ENCODE measurements around the gene TNFAIP3. TPM values are rescaled to one million over a fixed set of nuclear protein-coding genes. Genes with fewer than 3 reads are reported as not detected.

The TNFAIP3 gene
- total RNA-seq: 44.6 TPM
- long read RNA-seq, full-length matches to known transcripts: 4 of 34 reads
- long read RNA-seq, partial matches to known transcripts: 16 of 34 reads
- long read RNA-seq, other reads (novel, unspliced or antisense): 14 of 34 reads

- DNase-seq (peak; percentile 96), ATAC-seq (peak; percentile 92 to 97)
- no peaks in the 10 kb centered on the region for H3K27me3 ChIP-seq (ENCODE audit: low read depth)
- TF ChIP-seq, protein P1, sequence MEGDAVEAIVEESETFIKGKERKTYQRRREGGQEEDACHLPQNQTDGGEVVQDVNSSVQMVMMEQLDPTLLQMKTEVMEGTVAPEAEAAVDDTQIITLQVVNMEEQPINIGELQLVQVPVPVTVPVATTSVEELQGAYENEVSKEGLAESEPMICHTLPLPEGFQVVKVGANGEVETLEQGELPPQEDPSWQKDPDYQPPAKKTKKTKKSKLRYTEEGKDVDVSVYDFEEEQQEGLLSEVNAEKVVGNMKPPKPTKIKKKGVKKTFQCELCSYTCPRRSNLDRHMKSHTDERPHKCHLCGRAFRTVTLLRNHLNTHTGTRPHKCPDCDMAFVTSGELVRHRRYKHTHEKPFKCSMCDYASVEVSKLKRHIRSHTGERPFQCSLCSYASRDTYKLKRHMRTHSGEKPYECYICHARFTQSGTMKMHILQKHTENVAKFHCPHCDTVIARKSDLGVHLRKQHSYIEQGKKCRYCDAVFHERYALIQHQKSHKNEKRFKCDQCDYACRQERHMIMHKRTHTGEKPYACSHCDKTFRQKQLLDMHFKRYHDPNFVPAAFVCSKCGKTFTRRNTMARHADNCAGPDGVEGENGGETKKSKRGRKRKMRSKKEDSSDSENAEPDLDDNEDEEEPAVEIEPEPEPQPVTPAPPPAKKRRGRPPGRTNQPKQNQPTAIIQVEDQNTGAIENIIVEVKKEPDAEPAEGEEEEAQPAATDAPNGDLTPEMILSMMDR (IDR thresholded peaks at IDR 0.05): peak; percentile 68
- peak within 1 kb of the TSS; percentile 92 for H3K4me3 ChIP-seq
- peaks cover 47% of the 10 kb centered on the region for H3K4me1 ChIP-seq
- intact Hi-C loops (cut with DNase I): loop anchor here (10.0 kb wide), 1 partner anchor 152 kb away; no protein-coding TSS in a partner anchor
- H3K27ac ChIP-seq: peak within 1 kb of the TSS; percentile 97
- H3K36me3 ChIP-seq: peaks cover 8% of the 10 kb centered on the region
- H3K9me3 ChIP-seq: no peaks in the 10 kb centered on the region
Observed at GRCh38 chr6:137866914-137867684, at the start of gene TNFAIP3. Gene TNFAIP3, plus strand, starts transcription at chr6:137867259. Its CDS starts 3,969 bp downstream, at chr6:137871228.

GRCh38 chr6:137818440-137818839, 48.6 kb upstream of the TNFAIP3 start:
- H3K36me3 ChIP-seq: no peaks in the 10 kb centered on the region
- intact Hi-C loops (cut with DNase I): no loop called here

DNA sequence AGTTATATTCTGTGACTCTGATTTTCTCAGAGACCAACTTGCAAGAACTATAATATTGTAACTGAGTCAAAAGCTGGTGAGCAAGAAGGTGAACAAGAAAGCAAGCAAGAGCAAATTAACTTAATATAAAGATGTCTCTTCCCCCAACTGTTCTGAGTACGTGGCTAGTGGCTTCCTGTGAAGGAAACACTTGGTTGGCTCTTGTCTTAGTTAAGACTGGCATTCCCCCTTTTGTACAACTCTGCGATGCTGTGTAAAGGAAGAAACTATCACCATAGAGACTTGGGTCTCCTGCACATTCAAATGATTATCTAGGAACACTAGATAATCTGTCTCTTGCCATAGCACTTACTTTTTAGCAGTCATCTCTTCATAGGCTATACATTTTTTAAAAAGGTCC, 47.3 kb upstream of the TNFAIP3 start:
- Histone ChIP-seq H3K9me3 (no peaks in the 10 kb centered on the region), H3K4me1 (peaks cover 12% of the 10 kb centered on the region), H3K27ac (no peak overlapping the region), H3K27me3 (ENCODE audit: low read depth) (no peaks in the 10 kb centered on the region), H3K4me3 (no peak overlapping the region), H3K36me3 (no peaks in the 10 kb centered on the region)
- TF ChIP-seq, protein P1 (IDR thresholded peaks at IDR 0.05): no peak
- intact Hi-C loops (cut with DNase I): no loop called here
- ATAC-seq: no peak
- DNase-seq: no peak

More at GRCh38 chr6:137818440-137818839, 48.6 kb upstream of the TNFAIP3 start:
- ATAC-seq (no peak), DNase-seq (no peak)
- Histone ChIP-seq H3K27ac (no peak overlapping the region), H3K4me3 (no peak overlapping the region), H3K4me1 (peaks cover 4% of the 10 kb centered on the region), H3K9me3 (no peaks in the 10 kb centered on the region), H3K27me3 (ENCODE audit: low read depth) (no peaks in the 10 kb centered on the region)
- TF ChIP-seq, protein P1 (IDR thresholded peaks at IDR 0.05): no peak

DNA sequence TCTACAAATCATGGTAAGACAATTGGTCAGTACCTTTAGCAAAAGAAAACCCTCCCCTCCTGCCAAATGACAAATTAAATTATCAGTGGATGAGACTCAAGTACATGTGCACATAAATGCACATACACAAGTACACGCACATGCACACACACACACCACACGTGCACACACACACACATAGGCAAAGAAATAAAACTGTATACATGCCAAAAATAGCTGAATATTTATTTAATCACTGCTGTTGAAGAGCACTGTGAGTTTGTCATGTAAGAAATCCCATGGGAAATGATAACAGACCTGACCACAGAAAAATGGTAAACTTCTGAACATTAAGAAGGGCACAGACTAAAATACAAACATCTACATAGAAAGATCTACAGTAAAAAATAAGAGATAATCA, 46.6 kb upstream of the TNFAIP3 start:
- peaks cover 13% of the 10 kb centered on the region for H3K4me1 ChIP-seq
- H3K27me3 ChIP-seq (ENCODE audit: low read depth): no peaks in the 10 kb centered on the region
- H3K4me3 ChIP-seq: no peak overlapping the region
- H3K27ac ChIP-seq: no peak overlapping the region
- TF ChIP-seq, protein P1 (IDR thresholded peaks at IDR 0.05): no peak
- H3K9me3 ChIP-seq: no peaks in the 10 kb centered on the region
- ATAC-seq (no peak), DNase-seq (no peak)
- intact Hi-C loops (cut with DNase I): no loop called here
- no peaks in the 10 kb centered on the region for H3K36me3 ChIP-seq

- Histone ChIP-seq H3K4me1 (peaks cover 13% of the 10 kb centered on the region), H3K9me3 (no peaks in the 10 kb centered on the region), H3K4me3 (no peak overlapping the region), H3K27ac (no peak overlapping the region), H3K36me3 (no peaks in the 10 kb centered on the region), H3K27me3 (ENCODE audit: low read depth) (no peaks in the 10 kb centered on the region)
- ATAC-seq (no peak), DNase-seq (no peak)
- TF ChIP-seq, protein P1 (IDR thresholded peaks at IDR 0.05): no peak
- intact Hi-C loops (cut with DNase I): no loop called here
Observed at GRCh38 chr6:137820952-137821351, 46.1 kb upstream of the TNFAIP3 start.

Data from lower lobe of right lung (tissue), 2 donors.